OCI-LY3 (cell line): Measurements from ENCODE around the gene ZNF607.
"Not testable (repeated sequence)": the region's sequence is repeated elsewhere in the genome, so short reads cannot be mapped to it uniquely, and the experiment has no call there.

Source experiments
- H2AFZ ChIP-seq: fragments of 200-600, 300-600 bp; shearing (Covaris generic); 2 replicates; pipeline ENCODE4 v1.6.0; 2014; ENCODE audit warnings: antibody characterized with exemption, low read depth, low read length
- H3K27ac ChIP-seq: fragments of 200-600, 300-600 bp; sonication (generic); 2 replicates; pipeline ENCODE4 v1.5.1; 2014; ENCODE audit warnings: mild to moderate bottlenecking, low read length, moderate library complexity, mixed read lengths
- H3K27me3 ChIP-seq: fragments of 200-600, 300-600 bp; sonication (generic); 2 replicates; pipeline ENCODE4 v1.6.1; 2014; ENCODE audit warnings: low read depth, low read length, mixed read lengths
- H3K36me3 ChIP-seq: fragments of 200-600, 300-600 bp; sonication (generic); replicated peaks from 2 replicates; pipeline ENCODE3; 2014; ENCODE audit warnings: low read depth, low read length, mixed read lengths
- H3K4me1 ChIP-seq: fragments of 300-600, 200-600 bp; sonication (generic); 2 replicates; pipeline ENCODE4 v1.6.1; 2014; ENCODE audit warnings: low read length, mixed read lengths
- H3K4me2 ChIP-seq: fragments of 200-600, 300-600 bp; sonication (generic); 2 replicates; pipeline ENCODE4 v1.6.1; 2014; ENCODE audit warnings: low read length, mixed read lengths
- H3K4me3 ChIP-seq: fragments of 300-600, 200-600 bp; sonication (generic); 2 replicates; pipeline ENCODE4 v1.5.1; 2014; ENCODE audit warnings: antibody characterized with exemption, mild to moderate bottlenecking, low read length, moderate library complexity
- H3K79me2 ChIP-seq: fragments of 300-600, 200-600 bp; shearing (Covaris generic); 2 replicates; pipeline ENCODE4 v1.6.1; 2014; ENCODE audit warnings: mild to moderate bottlenecking, low read length, mixed read lengths
- H3K9ac ChIP-seq: fragments of 300-600, 200-600 bp; shearing (Covaris generic); 2 replicates; pipeline ENCODE4 v1.6.0; 2014; ENCODE audit warnings: mild to moderate bottlenecking, low read length, moderate library complexity
- H3K9me3 ChIP-seq: fragments of 200-600, 300-600 bp; shearing (Covaris generic); 2 replicates; pipeline ENCODE4 v1.6.1; 2014; ENCODE audit warnings: low read length, mixed read lengths; ENCODE audit not compliant: insufficient read depth
- H4K20me1 ChIP-seq: fragments of 200-600, 300-600 bp; sonication (generic); 2 replicates; pipeline ENCODE4 v1.6.1; 2016; ENCODE audit warnings: low read length, mixed read lengths; ENCODE audit not compliant: insufficient read depth
- CTCF ChIP-seq: fragments of 200-600, 300-600 bp; sonication (generic); IDR thresholded peaks from 2 replicates; pipeline ENCODE4 v1.5.1; 2014; ENCODE audit warnings: antibody characterized with exemption, low read length, low read depth
- EZH2phosphoT487 ChIP-seq: fragments of 200-600 bp; shearing (Covaris generic); IDR thresholded peaks from 2 replicates; pipeline ENCODE4 v1.6.1; 2018; ENCODE audit warnings: antibody characterized with exemption, mixed run types, low read depth

The ZNF607 gene

GRCh38 chr19:37719111-37719926 lies at the start of gene ZNF607:
ZNF607 (minus strand) TSS chr19:37719761; CDS start chr19:37711618, 8,143 bp downstream.
- Histone ChIP-seq H4K20me1 (no peaks in the 10 kb centered on the region), H3K79me2 (peaks cover 19% of the 10 kb centered on the region), H3K9me3 (0 out of 2 replicates have a peak, but pooled peaks cover 3% of the 10 kb centered on the region), H2AFZ (peak within 1 kb of the TSS; percentile 99), H3K9ac (peak within 1 kb of the TSS; percentile 85), H3K4me2 (peak within 1 kb of the TSS; percentile 89), H3K27ac (peak within 1 kb of the TSS; percentile 41), H3K4me1 (peaks cover 7% of the 10 kb centered on the region), H3K36me3 (peaks cover 30% of the 10 kb centered on the region), H3K4me3 (peak within 1 kb of the TSS; percentile 89), H3K27me3 (no peaks in the 10 kb centered on the region)
- no peak for TF ChIP-seq EZH2phosphoT487
- peak; percentile 61 for TF ChIP-seq CTCF

DNA sequence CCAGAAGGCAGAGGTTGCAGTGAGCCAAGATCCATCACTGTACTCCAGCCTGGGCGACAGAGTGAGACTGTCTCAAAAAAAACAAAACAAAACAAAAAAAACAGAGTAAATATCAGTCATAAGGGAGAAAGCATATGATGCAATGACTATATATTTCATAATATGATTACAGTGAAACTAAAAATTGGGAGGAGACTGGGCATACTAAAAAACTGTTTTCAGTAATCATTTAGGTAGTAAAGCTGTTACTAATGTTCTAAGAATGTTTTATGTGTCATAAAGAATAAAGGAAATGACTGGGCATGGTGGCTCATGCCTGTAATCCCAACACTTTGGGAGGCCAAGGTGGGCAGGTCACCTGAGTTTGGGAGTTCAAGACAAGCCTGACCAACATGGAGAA lies 43.9 kb upstream of the ZNF607 start:
- no peak overlapping the region for H3K4me2 ChIP-seq
- H2AFZ ChIP-seq, result no peak overlapping the region
- H3K27ac ChIP-seq, result no peak overlapping the region
- TF ChIP-seq CTCF, result no peak
- TF ChIP-seq EZH2phosphoT487, result no peak
- H3K9ac ChIP-seq, result no peak overlapping the region
- H3K36me3 ChIP-seq, result peaks cover 36% of the 10 kb centered on the region
- H3K9me3 ChIP-seq, result no peaks in the 10 kb centered on the region
- H3K4me3 ChIP-seq, result no peak overlapping the region
- H3K79me2 ChIP-seq, result no peaks in the 10 kb centered on the region
- no peaks in the 10 kb centered on the region for H3K4me1 ChIP-seq
- no peaks in the 10 kb centered on the region for H3K27me3 ChIP-seq
- no peaks in the 10 kb centered on the region for H4K20me1 ChIP-seq

DNA sequence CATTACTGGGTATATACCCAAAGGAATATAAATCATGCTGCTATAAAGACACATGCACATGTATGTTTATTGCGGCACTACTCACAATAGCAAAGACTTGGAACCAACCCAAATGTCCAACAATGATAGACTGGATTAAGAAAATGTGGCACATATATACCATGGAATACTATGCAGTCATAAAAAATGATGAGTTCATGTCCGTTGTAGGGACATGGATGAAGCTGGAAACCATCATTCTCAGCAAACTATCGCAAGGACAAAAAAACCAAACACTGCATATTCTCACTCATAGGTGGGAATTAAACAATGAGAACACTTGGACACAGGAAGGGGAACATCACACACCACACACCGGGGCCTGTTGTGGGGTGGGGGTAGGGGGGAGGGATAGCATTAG lies 38.1 kb upstream of the ZNF607 start:
- H2AFZ ChIP-seq, H3K4me2 ChIP-seq, H3K4me1 ChIP-seq, H3K9ac ChIP-seq, H3K9me3 ChIP-seq, H3K4me3 ChIP-seq, H3K27ac ChIP-seq, H4K20me1 ChIP-seq, H3K27me3 ChIP-seq, H3K79me2 ChIP-seq: not testable (repeated sequence)
- peaks cover 21% of the 10 kb centered on the region for H3K36me3 ChIP-seq

- peaks cover 38% of the 10 kb centered on the region for H3K9me3 ChIP-seq
Observed at GRCh38 chr19:37738371-37738770, 18.8 kb upstream of the ZNF607 start.

More at GRCh38 chr19:37738371-37738770, 18.8 kb upstream of the ZNF607 start:
- Histone ChIP-seq H3K27me3 (no peaks in the 10 kb centered on the region), H3K4me3 (no peak overlapping the region), H3K9ac (no peak overlapping the region), H3K36me3 (peaks cover 50% of the 10 kb centered on the region), H3K4me2 (no peak overlapping the region), H3K79me2 (no peaks in the 10 kb centered on the region), H4K20me1 (no peaks in the 10 kb centered on the region), H3K27ac (no peak overlapping the region), H3K4me1 (no peaks in the 10 kb centered on the region), H2AFZ (no peak overlapping the region)
- no peak for TF ChIP-seq EZH2phosphoT487
- TF ChIP-seq CTCF, result no peak
